Smooth muscle cell (in vitro differentiated cells): ENCODE results near the gene JAZF1. TPM values are rescaled to one million over a fixed set of nuclear protein-coding genes. Genes with fewer than 3 reads are reported as not detected.

Experiments
- DNase-seq: peaks from one replicate; lab custom pipeline; 2025; ENCODE audit not compliant: unreplicated experiment; lab: John Stamatoyannopoulos, UW
- H2AFZ ChIP-seq: fragments of 200-600 bp; sonication (generic); 2 replicates; pipeline ENCODE4 v1.6.0; 2016; ENCODE audit warnings: antibody characterized with exemption, low read depth, mild to moderate bottlenecking
- H3F3A ChIP-seq: fragments of 200-600 bp; sonication (generic); 2 replicates; pipeline ENCODE4 v1.6.0; 2017; ENCODE audit warnings: antibody characterized with exemption, low read depth
- H3K27ac ChIP-seq: fragments of 200-600 bp; sonication (generic); 2 replicates; pipeline ENCODE4 v1.5.1; 2016; ENCODE audit warnings: low read depth, mild to moderate bottlenecking
- H3K27me3 ChIP-seq: fragments of 200-600 bp; sonication (generic); 2 replicates; pipeline ENCODE4 v1.6.1; 2016; ENCODE audit warnings: low read depth, mild to moderate bottlenecking
- H3K36me3 ChIP-seq: fragments of 200-600 bp; sonication (generic); 2 replicates; pipeline ENCODE4 v1.5.1; 2016; ENCODE audit warnings: low read depth
- H3K4me1 ChIP-seq: fragments of 200-600 bp; sonication (generic); 2 replicates; pipeline ENCODE4 v1.5.1; 2016; ENCODE audit warnings: low read depth
- H3K4me2 ChIP-seq: fragments of 200-600 bp; sonication (generic); 2 replicates; pipeline ENCODE4 v1.6.0; 2016; ENCODE audit warnings: mild to moderate bottlenecking
- H3K4me3 ChIP-seq: fragments of 200-600 bp; sonication (generic); 2 replicates; pipeline ENCODE4 v1.5.1; 2016; ENCODE audit warnings: mild to moderate bottlenecking
- H3K79me2 ChIP-seq: fragments of 200-600 bp; sonication (generic); 2 replicates; pipeline ENCODE4 v1.6.0; 2016; ENCODE audit warnings: low read depth, mild to moderate bottlenecking
- H3K9ac ChIP-seq: fragments of 200-600 bp; sonication (generic); 2 replicates; pipeline ENCODE4 v1.6.0; 2016; ENCODE audit warnings: low read depth
- H3K9me3 ChIP-seq: fragments of 200-600 bp; sonication (generic); replicated peaks from 2 replicates; pipeline ENCODE4 v1.5.1; 2016; ENCODE audit warnings: low read depth
- H4K20me1 ChIP-seq: fragments of 200-600 bp; sonication (generic); 2 replicates; pipeline ENCODE4 v1.6.0; 2016; ENCODE audit warnings: low read depth
- CTCF ChIP-seq: fragments of 200-600 bp; sonication (generic); IDR thresholded peaks from 2 replicates; pipeline ENCODE4 v1.5.1; 2017; ENCODE audit warnings: borderline replicate concordance, mild to moderate bottlenecking, antibody characterized with exemption; ENCODE audit not compliant: insufficient read depth, poor library complexity, severe bottlenecking
- WGBS: methylation state at CpG from one replicate; pipeline ENCODE4 v1.1.7; 2016; ENCODE audit warnings: low lambda C conversion rate; 5-methylcytosine and 5-hydroxymethylcytosine counted together
- polyA plus RNA-seq: library from polyadenylated mRNA; unstranded; fragments of >200 nt; fragmentation: Nextera tagmentation; extraction: Ambion mirVana; gene quantifications from 2 replicates; pipeline ENCODE4 v1.2.1, GENCODE V29; 2016
- total RNA-seq: library from RNA; depleted of rRNA; stranded (reverse); fragments of >200 nt; gene quantifications from 2 replicates; pipeline ENCODE4 v1.2.3, GENCODE V29; 2014

Gene JAZF1
- total and polyA plus RNA-seq, 2 experiments from 2014 or later = 17.4 to 18.0 TPM

DNA sequence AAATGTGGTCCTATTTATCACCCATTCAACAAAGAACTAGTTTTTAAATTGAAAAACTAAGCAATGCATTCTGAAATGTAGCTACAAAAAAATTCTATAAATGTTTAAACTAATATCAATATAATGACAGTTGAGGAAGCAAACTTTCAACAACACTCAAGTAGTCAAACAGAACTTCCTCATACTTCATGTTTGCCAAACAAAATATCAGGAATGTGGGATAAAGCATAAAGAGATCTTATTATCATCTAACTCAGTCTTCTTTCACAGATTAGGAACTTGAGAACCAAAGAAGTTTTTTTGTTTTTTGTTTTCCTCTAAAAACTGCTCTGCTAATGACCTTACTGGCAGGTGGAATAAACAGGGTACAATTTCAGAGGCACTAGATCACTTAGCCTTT is 116.2 kb downstream of the JAZF1 start:
- Histone ChIP-seq H3K9me3 (no peaks in the 10 kb centered on the region), H4K20me1 (peaks cover 9% of the 10 kb centered on the region), H3F3A (no peaks in the 10 kb centered on the region), H3K27me3 (no peaks in the 10 kb centered on the region), H3K4me1 (peaks cover 2% of the 10 kb centered on the region), H3K79me2 (peaks cover 17% of the 10 kb centered on the region), H3K27ac (no peak overlapping the region), H3K4me2 (no peak overlapping the region), H2AFZ (no peak overlapping the region), H3K9ac (no peak overlapping the region), H3K4me3 (no peak overlapping the region), H3K36me3 (no peaks in the 10 kb centered on the region)
- no peak for DNase-seq
- TF ChIP-seq CTCF = no peak

DNA sequence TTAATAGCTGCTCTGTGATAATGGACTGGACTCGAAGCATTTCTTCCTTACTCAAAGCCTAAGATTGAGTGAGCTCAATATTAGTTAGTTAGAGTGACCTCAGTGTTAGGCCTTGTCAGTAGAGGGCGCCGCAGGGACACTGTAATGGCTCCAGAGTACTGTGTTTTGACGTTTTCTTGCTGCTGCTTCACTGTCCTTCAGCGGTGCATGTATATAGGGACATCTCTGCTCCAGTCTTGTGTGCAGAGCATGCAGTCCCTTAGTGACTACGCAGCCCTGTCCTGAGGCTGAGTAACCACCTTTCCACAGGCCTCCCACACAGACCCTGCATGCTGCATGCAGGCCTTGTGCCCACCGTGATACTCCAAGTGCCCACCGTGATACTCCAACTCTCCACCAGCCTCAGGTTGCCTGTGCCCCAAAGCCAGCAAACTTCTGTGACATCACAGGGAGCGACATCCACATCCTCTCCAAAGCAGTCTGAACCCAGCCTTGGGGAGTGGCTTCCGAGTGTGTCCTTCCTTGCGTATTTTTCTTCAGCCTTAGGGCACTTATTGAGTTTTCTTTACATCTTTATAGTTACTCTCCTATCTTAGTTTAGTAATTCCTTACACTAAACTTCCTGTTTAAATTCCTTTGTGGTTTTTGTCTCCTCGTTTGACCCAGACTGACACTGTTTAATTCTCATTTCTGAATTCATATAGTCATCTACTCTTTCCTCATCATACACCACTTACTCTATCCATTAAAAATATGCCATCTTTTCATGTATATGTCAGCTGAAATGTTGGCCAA is 118.2 kb downstream of the JAZF1 start:
- no peak for DNase-seq
- 31% methylated on average over 12 of the region's 12 CpGs for WGBS
- peaks cover 17% of the 10 kb centered on the region for H3K79me2 ChIP-seq
- H3F3A ChIP-seq = no peaks in the 10 kb centered on the region
- H3K27me3 ChIP-seq = no peaks in the 10 kb centered on the region
- H3K36me3 ChIP-seq = no peaks in the 10 kb centered on the region
- peak overlapping the region; percentile 28 for H2AFZ ChIP-seq
- H4K20me1 ChIP-seq = peaks cover 6% of the 10 kb centered on the region
- H3K4me3 ChIP-seq = peak overlapping the region; percentile 10
- peak overlapping the region; percentile 55 for H3K27ac ChIP-seq
- H3K4me2 ChIP-seq = peak overlapping the region; percentile 77
- H3K9me3 ChIP-seq = no peaks in the 10 kb centered on the region
- H3K4me1 ChIP-seq = peaks cover 2% of the 10 kb centered on the region
- no peak overlapping the region for H3K9ac ChIP-seq
- peak; percentile 64 for TF ChIP-seq CTCF

DNA sequence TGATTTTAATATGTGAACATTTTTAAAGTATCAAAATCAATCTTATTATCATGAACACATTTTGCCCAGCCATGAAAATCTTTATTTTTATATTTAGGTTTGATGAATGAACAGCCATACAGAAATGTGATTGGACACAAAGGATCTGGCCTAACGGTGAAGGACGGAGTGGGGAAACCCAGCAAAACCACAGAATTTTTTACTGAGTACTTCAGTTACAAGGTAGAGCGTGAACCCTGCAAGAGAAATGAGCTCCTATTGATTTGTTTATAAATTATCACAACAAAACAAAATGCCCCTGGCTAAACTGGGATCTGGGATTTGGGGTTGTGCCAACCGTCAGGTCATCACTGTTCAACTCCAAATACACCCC is 118.8 kb downstream of the JAZF1 start:
- peak overlapping the region; percentile 55 for H3K27ac ChIP-seq
- DNase-seq = no peak

More for the DNA sequence above, 118.8 kb downstream of the JAZF1 start:
- H3K4me3 ChIP-seq = no peak overlapping the region
- WGBS = 55% methylated on average over 4 of the region's 4 CpGs
- peaks cover 2% of the 10 kb centered on the region for H3K4me1 ChIP-seq
- H3K79me2 ChIP-seq = peaks cover 17% of the 10 kb centered on the region
- no peaks in the 10 kb centered on the region for H3K27me3 ChIP-seq
- H2AFZ ChIP-seq = no peak overlapping the region
- no peaks in the 10 kb centered on the region for H3K36me3 ChIP-seq
- no peaks in the 10 kb centered on the region for H3K9me3 ChIP-seq
- no peak for TF ChIP-seq CTCF
- H3K9ac ChIP-seq = no peak overlapping the region
- peaks cover 6% of the 10 kb centered on the region for H4K20me1 ChIP-seq
- peak overlapping the region; percentile 77 for H3K4me2 ChIP-seq
- peaks cover 4% of the 10 kb centered on the region for H3F3A ChIP-seq
